ENCODE results near the gene ESF1. TPM values are rescaled to one million over a fixed set of nuclear protein-coding genes. Genes with fewer than 3 reads are reported as not detected.
A peak's percentile ranks its signal among the peaks of the same experiment; 100 is the strongest.

Gene ESF1
- polyA plus RNA-seq, result 10 to 100 TPM in 1 of 3 donors, 1 to 10 TPM in 2; 3.5 to 13.2 (median 7.7) TPM

GRCh38 chr20:13784893-13785715 lies at the start of gene ESF1, which contains the start of gene NDUFAF5:
ESF1 (minus strand) TSS chr20:13784919; CDS start chr20:13783140, 1,779 bp downstream.
NDUFAF5 (plus strand) TSS chr20:13785028; CDS start chr20:13785069, 41 bp downstream.
- H3K27ac ChIP-seq (ENCODE audit: low read depth, low read length), result peak within 1 kb of the TSS; percentile 21
- 0% methylated on average over 52 to 54 of the region's 54 CpGs for WGBS, 3 donors

- 80 to 86% (median 82%) methylated on average over 3 of the region's 3 CpGs for WGBS, 3 donors
- no peak overlapping the region for H3K27ac ChIP-seq (ENCODE audit: low read depth, low read length)
These were observed 46.8 kb upstream of the ESF1 start for GRCh38 chr20:13831476-13831875.

- WGBS, 3 donors, result 80 to 95% (median 86%) methylated on average over 4 to 5 of the region's 5 CpGs
- no peak overlapping the region for H3K27ac ChIP-seq (ENCODE audit: low read depth, low read length)
These were observed 40.7 kb upstream of the ESF1 start for GRCh38 chr20:13825465-13825864.

- 95% methylated on average over 3 of the region's 3 CpGs for WGBS, 3 donors
- H3K27ac ChIP-seq (ENCODE audit: low read depth, low read length), result no peak overlapping the region
These were observed 39.7 kb upstream of the ESF1 start for GRCh38 chr20:13824459-13824858.

GRCh38 chr20:13822459-13822858 lies 37.7 kb upstream of the ESF1 start:
- WGBS, 3 donors, result 55 to 67% (median 67%) methylated on average over 2 of the region's 2 CpGs
- no peak overlapping the region for H3K27ac ChIP-seq (ENCODE audit: low read depth, low read length)

- H3K27ac ChIP-seq (ENCODE audit: low read depth, low read length), result no peak overlapping the region
- 78 to 87% (median 78%) methylated on average over 7 of the region's 7 CpGs for WGBS, 3 donors
These were observed 37.2 kb upstream of the ESF1 start for GRCh38 chr20:13821876-13822275.

GRCh38 chr20:13819885-13820645 lies 35.3 kb upstream of the ESF1 start:
- 27 to 36% (median 34%) methylated on average over 5 of the region's 5 CpGs for WGBS, 3 donors
- no peak overlapping the region for H3K27ac ChIP-seq (ENCODE audit: low read depth, low read length)

GRCh38 chr20:13817342-13817741 lies 32.6 kb upstream of the ESF1 start:
- H3K27ac ChIP-seq (ENCODE audit: low read depth, low read length), result no peak overlapping the region

- no peak overlapping the region for H3K27ac ChIP-seq (ENCODE audit: low read depth, low read length)
- 73 to 84% (median 84%) methylated on average over 3 of the region's 3 CpGs for WGBS, 3 donors
These were observed 32.0 kb upstream of the ESF1 start for GRCh38 chr20:13816757-13817156.

GRCh38 chr20:13814672-13815071 lies 30.0 kb upstream of the ESF1 start:
- WGBS, 3 donors, result 89 to 93% (median 93%) methylated on average over 4 of the region's 4 CpGs
- H3K27ac ChIP-seq (ENCODE audit: low read depth, low read length), result no peak overlapping the region

GRCh38 chr20:13813910-13814309 lies 29.2 kb upstream of the ESF1 start:
- no peak overlapping the region for H3K27ac ChIP-seq (ENCODE audit: low read depth, low read length)
- WGBS, 3 donors, result 41 to 71% (median 66%) methylated on average over 3 of the region's 3 CpGs

GRCh38 chr20:13810446-13810845 lies 25.7 kb upstream of the ESF1 start:
- H3K27ac ChIP-seq (ENCODE audit: low read depth, low read length), result no peak overlapping the region

GRCh38 chr20:13809855-13810254 lies 25.1 kb upstream of the ESF1 start:
- WGBS, 3 donors, result 94 to 99% (median 97%) methylated on average over 3 of the region's 3 CpGs
- no peak overlapping the region for H3K27ac ChIP-seq (ENCODE audit: low read depth, low read length)

GRCh38 chr20:13809373-13809772 lies 24.7 kb upstream of the ESF1 start:
- 68 to 95% (median 93%) methylated on average over 2 of the region's 2 CpGs for WGBS, 3 donors
- H3K27ac ChIP-seq (ENCODE audit: low read depth, low read length), result no peak overlapping the region

- 12 to 34% (median 34%) methylated on average over 7 of the region's 7 CpGs for WGBS, 3 donors
- no peak overlapping the region for H3K27ac ChIP-seq (ENCODE audit: low read depth, low read length)
These were observed 16.0 kb upstream of the ESF1 start for GRCh38 chr20:13800728-13801134.

GRCh38 chr20:13799974-13800373 lies 15.3 kb upstream of the ESF1 start:
- WGBS, 3 donors, result 68 to 90% (median 76%) methylated on average over 2 of the region's 2 CpGs
- H3K27ac ChIP-seq (ENCODE audit: low read depth, low read length), result no peak overlapping the region

- WGBS, 3 donors, result 78 to 86% (median 85%) methylated on average over 5 of the region's 5 CpGs
- H3K27ac ChIP-seq (ENCODE audit: low read depth, low read length), result no peak overlapping the region
These were observed 14.3 kb upstream of the ESF1 start for GRCh38 chr20:13799040-13799439.

- whole genome bisulfite sequencing, 3 donors, result 97% methylated on average over 6 of the region's 6 CpGs
- no peak overlapping the region for H3K27ac ChIP-seq (ENCODE audit: low read depth, low read length)
These were observed 9.9 kb upstream of the ESF1 start for GRCh38 chr20:13794667-13795066.

GRCh38 chr20:13793001-13793400 lies 8.3 kb upstream of the ESF1 start:
- 93 to 97% (median 95%) methylated on average over 1 of the region's 1 CpG for WGBS, 3 donors
- H3K27ac ChIP-seq (ENCODE audit: low read depth, low read length), result no peak overlapping the region

Data from adipose tissue (tissue), 3 donors.